Pancreas (tissue), 10 donors: ENCODE measurements around the gene FNDC3A. TPM values are rescaled to one million over a fixed set of nuclear protein-coding genes. Genes with fewer than 3 reads are reported as not detected.

Experiments
- ATAC-seq, 4 donors: fragments of 200-7000 bp; cut with Tn5 transposase; one replicate each; pipeline versions ENCODE4 v1.8.0 to v1.9.1; 2020; ENCODE audit warnings: mild to moderate bottlenecking in 4 of 4, moderate library complexity in 4 of 4
- DNase-seq, 6 donors: peaks; one replicate each; pipeline ENCODE4 v3.0.0-alpha.2; 2020
- FAIRE-seq: peaks from 2 replicates; lab custom pipeline; 2012; peaks lifted over from hg19 to GRCh38; lab: Jason Lieb, UNC
- H3K27ac ChIP-seq, 4 donors: fragments of 200-600 bp; sonication (generic); 1 replicate in 3 of 4; 2 replicates in 1 of 4; pipeline versions ENCODE4 v1.5.0 to v1.8.0; 2020
- H3K27me3 ChIP-seq, 4 donors: fragments of 200-600 bp; one replicate each; pipeline ENCODE4 v1.8.0; 2021
- H3K36me3 ChIP-seq, 3 donors: fragments of 200-600 bp; sonication (generic) in 1 of 3; one replicate each; pipeline versions ENCODE4 v1.5.0 to v1.8.0; 2020 to 2021
- H3K4me1 ChIP-seq, 3 donors: fragments of 200-600 bp; one replicate each; pipeline ENCODE4 v1.8.0; 2021
- H3K4me3 ChIP-seq, 4 donors: fragments of 200-600 bp; sonication (generic) in 2 of 4; one replicate each; pipeline versions ENCODE4 v1.5.0 to v1.8.0; 2020 to 2021
- H3K9me3 ChIP-seq, 4 donors: fragments of 200-600 bp; one replicate each; pipeline ENCODE4 v1.8.0; 2021
- WGBS, 2 donors: extraction: QIAGEN DNeasy Blood & Tissue Kit; methylation state at CpG; one replicate each; pipeline ENCODE4 v1.1.7; 2013; 5-methylcytosine and 5-hydroxymethylcytosine counted together
- intact Hi-C, 3 donors: fragments of 100-400 bp; cut with DNase I; formaldehyde crosslinking; loops; one replicate each; pipeline versions ENCODE4 v1.11.1 to v1.14.2; 2022
- polyA plus RNA-seq, 2 donors: library from polyadenylated mRNA; stranded (reverse); fragments of 200-250 nt; gene quantifications; one replicate each; pipeline ENCODE4 v1.2.3, GENCODE V29; 2013
- total RNA-seq, 6 donors: library from RNA; stranded (reverse); fragmentation: NEBNext Ultra II Directional in 4 of 6; extraction: Animal tissue kit (Norgen Biotek cat#: 25700) in 4 of 6; gene quantifications; one replicate each; pipeline versions ENCODE4 v1.2.1 to v1.2.4, GENCODE V29; 2021 to 2023
- TF ChIP-seq, protein P1 (sequence below), 4 donors: fragments of 200-600 bp; sonication (generic) in 3 of 4; IDR thresholded peaks; one replicate each; pipeline versions ENCODE4 v1.5.0 to v1.8.0; 2021; ENCODE audit warnings: antibody characterized with exemption in 4 of 4
- donor health status: healthy with polysubstance abuse.
- donor health status: DM: no; HTN: no; CAD: no; lungs with moderate emphysema.
- donor health status: DM: no; HTN: no; CAD: no.
- donor health status: control.
- donor health status: control.
- donor health status: Bipolar disorder and iron deficiency.
- donor health status: DM: yes; HTN: yes; CAD: no.
- donor health status: DM: no; HTN: no; CAD: no.
- donor health status: DM: no; HTN: no; CAD: no.
- donor health status: DM: yes; HTN: yes; CAD: no.

The FNDC3A gene
- total and polyA plus RNA-seq, 8 donors, result 22.4 to 65.5 (median 47.2) TPM

DNA sequence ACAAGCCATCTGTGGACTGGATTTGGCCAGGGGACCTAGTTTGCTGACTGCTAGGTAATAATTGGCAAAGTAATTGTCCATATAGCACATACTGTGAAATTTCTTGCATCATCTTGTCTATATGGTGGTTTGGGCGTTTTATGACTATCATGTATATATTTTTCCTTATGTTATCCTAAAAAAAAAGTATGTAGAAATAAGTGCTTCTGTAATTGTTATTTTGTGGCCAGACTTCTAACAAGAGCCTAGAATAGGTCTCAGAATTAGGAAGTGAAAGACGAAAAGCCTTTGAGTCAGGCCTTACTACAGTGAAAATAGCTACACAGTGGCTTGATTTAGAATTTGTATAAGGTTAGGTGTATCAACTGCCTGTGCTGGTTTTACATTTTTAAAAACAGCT lies 4.2 kb downstream of the FNDC3A start:
- Histone ChIP-seq H3K9me3 (no peaks in the 10 kb centered on the region), H3K27me3 (no peaks in the 10 kb centered on the region), H3K27ac (no peak overlapping the region), H3K4me1 (peaks cover 4 to 30% (median 22%) of the 10 kb centered on the region in 3 donors), H3K36me3 (no peaks in the 10 kb centered on the region), H3K4me3 (peak overlapping the region in 3 of 4 donors; percentile 6 to 84 (median 50))
- DNase-seq (no peak), FAIRE-seq (no peak), ATAC-seq (no peak)
- WGBS, 2 donors, result 40 to 45% methylated on average over 2 of the region's 2 CpGs
- TF ChIP-seq, protein P1, sequence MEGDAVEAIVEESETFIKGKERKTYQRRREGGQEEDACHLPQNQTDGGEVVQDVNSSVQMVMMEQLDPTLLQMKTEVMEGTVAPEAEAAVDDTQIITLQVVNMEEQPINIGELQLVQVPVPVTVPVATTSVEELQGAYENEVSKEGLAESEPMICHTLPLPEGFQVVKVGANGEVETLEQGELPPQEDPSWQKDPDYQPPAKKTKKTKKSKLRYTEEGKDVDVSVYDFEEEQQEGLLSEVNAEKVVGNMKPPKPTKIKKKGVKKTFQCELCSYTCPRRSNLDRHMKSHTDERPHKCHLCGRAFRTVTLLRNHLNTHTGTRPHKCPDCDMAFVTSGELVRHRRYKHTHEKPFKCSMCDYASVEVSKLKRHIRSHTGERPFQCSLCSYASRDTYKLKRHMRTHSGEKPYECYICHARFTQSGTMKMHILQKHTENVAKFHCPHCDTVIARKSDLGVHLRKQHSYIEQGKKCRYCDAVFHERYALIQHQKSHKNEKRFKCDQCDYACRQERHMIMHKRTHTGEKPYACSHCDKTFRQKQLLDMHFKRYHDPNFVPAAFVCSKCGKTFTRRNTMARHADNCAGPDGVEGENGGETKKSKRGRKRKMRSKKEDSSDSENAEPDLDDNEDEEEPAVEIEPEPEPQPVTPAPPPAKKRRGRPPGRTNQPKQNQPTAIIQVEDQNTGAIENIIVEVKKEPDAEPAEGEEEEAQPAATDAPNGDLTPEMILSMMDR (IDR thresholded peaks at IDR 0.05), result no peak
- intact Hi-C loops, result no loop called here

GRCh38 chr13:48983331-48983730 lies 7.6 kb downstream of the FNDC3A start:
- intact Hi-C loops, result no loop called here
- DNase-seq, result no peak
- H3K9me3 ChIP-seq, result no peaks in the 10 kb centered on the region
- H3K27me3 ChIP-seq, result no peaks in the 10 kb centered on the region
- TF ChIP-seq, protein P1 (IDR thresholded peaks at IDR 0.05), result no peak
- ATAC-seq, result peak in 1 of 4 donors; percentile 20
- no peak overlapping the region for H3K4me3 ChIP-seq
- H3K4me1 ChIP-seq, result peaks cover 4 to 33% (median 20%) of the 10 kb centered on the region in 3 donors
- FAIRE-seq, result no peak
- no peak overlapping the region for H3K27ac ChIP-seq
- no peaks in the 10 kb centered on the region for H3K36me3 ChIP-seq
- 40 to 47% methylated on average over 1 of the region's 1 CpG for WGBS, 2 donors

DNA sequence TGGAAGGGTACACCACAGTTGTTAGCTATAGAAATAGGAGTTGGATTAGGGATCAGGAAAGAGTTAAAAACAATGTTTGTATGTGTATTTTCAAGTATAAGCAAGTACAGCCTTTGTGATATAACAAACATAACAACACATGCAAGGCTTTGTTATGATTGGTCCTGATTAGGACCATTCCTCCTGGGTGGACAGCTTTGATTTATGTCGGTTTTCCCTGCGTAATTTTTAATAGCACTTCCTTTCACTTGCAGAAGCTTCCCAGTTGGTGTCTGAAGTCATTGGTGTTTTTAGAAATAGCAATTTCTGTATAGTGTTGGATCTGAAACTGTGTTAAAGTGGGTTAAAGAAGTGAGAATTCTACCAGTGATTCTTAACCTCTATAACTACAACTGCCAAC lies 10.0 kb downstream of the FNDC3A start:
- DNase-seq (no peak), ATAC-seq (no peak), FAIRE-seq (peak; percentile 45)
- no peak overlapping the region for H3K27ac ChIP-seq
- H3K4me3 ChIP-seq, result no peak overlapping the region
- TF ChIP-seq, protein P1 (IDR thresholded peaks at IDR 0.05), result no peak
- H3K36me3 ChIP-seq, result no peaks in the 10 kb centered on the region
- peaks cover 4 to 19% (median 13%) of the 10 kb centered on the region in 3 donors for H3K4me1 ChIP-seq
- intact Hi-C loops, result no loop called here
- no peaks in the 10 kb centered on the region for H3K27me3 ChIP-seq
- 45 to 57% methylated on average over 2 of the region's 2 CpGs for WGBS, 2 donors
- H3K9me3 ChIP-seq, result no peaks in the 10 kb centered on the region

- no peak overlapping the region for H3K4me3 ChIP-seq
- peaks cover 0 to 2% (median 0%) of the 10 kb centered on the region in 3 donors for H3K4me1 ChIP-seq
- DNase-seq (no peak), FAIRE-seq (no peak), ATAC-seq (no peak)
- no peak overlapping the region for H3K27ac ChIP-seq
- 98 to 100% methylated on average over 1 of the region's 1 CpG for WGBS, 2 donors
- no peaks in the 10 kb centered on the region for H3K36me3 ChIP-seq
- H3K27me3 ChIP-seq, result no peaks in the 10 kb centered on the region
- TF ChIP-seq, protein P1 (IDR thresholded peaks at IDR 0.05), result no peak
- intact Hi-C loops, result no loop called here
- H3K9me3 ChIP-seq, result no peaks in the 10 kb centered on the region
Observed at GRCh38 chr13:48990900-48991299, 15.2 kb downstream of the FNDC3A start.

DNA sequence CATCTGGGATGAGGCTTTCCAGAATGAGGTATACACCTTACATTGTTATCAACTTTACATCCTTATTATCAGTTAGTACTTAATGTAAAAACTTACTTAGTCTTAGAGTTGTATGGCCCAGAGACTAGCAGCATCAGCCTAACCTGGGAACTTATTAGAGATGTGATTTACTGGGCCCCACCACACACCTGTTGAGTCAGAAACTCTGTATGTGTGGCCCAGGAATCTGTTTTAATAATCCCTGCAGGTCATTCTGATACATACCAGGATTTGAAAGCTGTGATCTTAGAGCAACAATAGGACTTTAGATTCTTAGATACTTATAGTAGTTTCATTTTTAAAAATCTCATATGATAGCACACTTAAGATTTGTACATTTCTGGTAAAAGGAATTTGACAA lies 17.4 kb downstream of the FNDC3A start:
- no peaks in the 10 kb centered on the region for H3K36me3 ChIP-seq
- TF ChIP-seq, protein P1 (IDR thresholded peaks at IDR 0.05), result no peak
- no peak overlapping the region for H3K27ac ChIP-seq
- no peaks in the 10 kb centered on the region for H3K9me3 ChIP-seq
- DNase-seq (no peak), ATAC-seq (peak in 1 of 4 donors; percentile 47), FAIRE-seq (no peak)
- H3K4me3 ChIP-seq, result no peak overlapping the region
- H3K4me1 ChIP-seq, result peaks cover 0 to 2% (median 0%) of the 10 kb centered on the region in 3 donors
- no peaks in the 10 kb centered on the region for H3K27me3 ChIP-seq
- intact Hi-C loops, result no loop called here
